CD14-positive monocyte (primary cell): Measurements from ENCODE around the gene FAM43A. TPM values are rescaled to one million over a fixed set of nuclear protein-coding genes. Genes with fewer than 3 reads are reported as not detected.
A peak's percentile ranks its signal among the peaks of the same experiment; 100 is the strongest.

Source experiments
- DNase-seq, 3 donors: peaks; one replicate each; pipeline ENCODE4 v3.0.0-alpha.2; 2011 to 2022
- H2AFZ ChIP-seq: 2 replicates; pipeline ENCODE4 v1.6.0; 2012; ENCODE audit warnings: mild to moderate bottlenecking, low read depth, low read length, inconsistent platforms; ENCODE audit not compliant: insufficient read depth, poor library complexity, severe bottlenecking
- H3K27ac ChIP-seq, 2 donors: 1 replicate in 1 of 2; 2 replicates in 1 of 2; pipeline ENCODE4 v1.5.1; 2012 to 2013; ENCODE audit warnings: low read length in 2 of 2, control low read depth in 1 of 2, inconsistent platforms in 1 of 2, low read depth in 1 of 2, mild to moderate bottlenecking in 1 of 2
- H3K27me3 ChIP-seq, 2 donors: one replicate each; pipeline versions ENCODE4 v1.6.0 to v1.6.1; 2011 to 2013; ENCODE audit warnings: low read length in 2 of 2; ENCODE audit not compliant: control insufficient read depth in 2 of 2, insufficient read depth in 2 of 2
- H3K36me3 ChIP-seq, 2 donors: replicated peaks in 1 of 2; 1 replicate in 1 of 2; 2 replicates in 1 of 2; pipeline versions ENCODE4 v1.5.1 to v1.6.1; 2012 to 2013; ENCODE audit warnings: low read length in 2 of 2, control low read depth in 1 of 2, inconsistent platforms in 1 of 2, mild to moderate bottlenecking in 1 of 2; ENCODE audit not compliant: insufficient read depth in 2 of 2, control insufficient read depth in 1 of 2
- H3K4me1 ChIP-seq, 2 donors: 1 replicate in 1 of 2; 2 replicates in 1 of 2; pipeline versions ENCODE4 v1.5.1 to v1.6.1; 2012 to 2013; ENCODE audit warnings: low read length in 2 of 2, control low read depth in 1 of 2, inconsistent platforms in 1 of 2, mild to moderate bottlenecking in 1 of 2, moderate library complexity in 1 of 2; ENCODE audit not compliant: insufficient read depth in 2 of 2, control insufficient read depth in 1 of 2
- H3K4me2 ChIP-seq: replicated peaks from 2 replicates; pipeline ENCODE3; 2012; ENCODE audit warnings: low read length, moderate library complexity, mild to moderate bottlenecking; ENCODE audit not compliant: poor library complexity, severe bottlenecking; ENCODE audit errors: extremely low read depth
- H3K4me3 ChIP-seq, 3 experiments: fragments of 200-600 bp in 1 of 3; sonication (generic) in 1 of 3; replicated peaks in 1 of 3; 1 replicate in 2 of 3; 2 replicates in 1 of 3; pipeline ENCODE4 v1.5.1; 2011 to 2013; ENCODE audit warnings: low read length in 3 of 3, mild to moderate bottlenecking in 3 of 3, control low read depth in 2 of 3, low read depth in 2 of 3, inconsistent platforms in 1 of 3, moderate library complexity in 1 of 3
- H3K79me2 ChIP-seq: 2 replicates; pipeline ENCODE4 v1.6.0; 2012; ENCODE audit warnings: mild to moderate bottlenecking, control low read depth, inconsistent platforms, low read length, moderate library complexity; ENCODE audit not compliant: insufficient read depth
- H3K9ac ChIP-seq: 2 replicates; pipeline ENCODE4 v1.6.0; 2017; ENCODE audit warnings: low read length, mild to moderate bottlenecking; ENCODE audit not compliant: insufficient read depth, poor library complexity, severe bottlenecking
- H3K9me3 ChIP-seq, 2 donors: replicated peaks in 1 of 2; 1 replicate in 1 of 2; 2 replicates in 1 of 2; pipeline versions ENCODE4 v1.5.1 to v1.6.1; 2012 to 2013; ENCODE audit warnings: low read length in 2 of 2, control low read depth in 1 of 2; ENCODE audit not compliant: control insufficient read depth in 1 of 2, insufficient read depth in 1 of 2
- H4K20me1 ChIP-seq: 2 replicates; pipeline ENCODE4 v1.6.0; 2012; ENCODE audit warnings: mild to moderate bottlenecking, low read length, control low read depth, moderate library complexity; ENCODE audit not compliant: insufficient read depth
- H3K27ac Mint-ChIP-seq, 7 donors: one replicate each; pipeline ENCODE4 v1.8.0; 2020; ENCODE audit warnings: mild to moderate bottlenecking in 7 of 7, mixed read lengths in 7 of 7, moderate library complexity in 6 of 7, inconsistent platforms in 2 of 7
- H3K27me3 Mint-ChIP-seq, 3 donors: one replicate each; pipeline ENCODE4 v1.8.0; 2021 to 2022; ENCODE audit warnings: low read depth in 3 of 3, mild to moderate bottlenecking in 3 of 3, mixed read lengths in 3 of 3, moderate library complexity in 3 of 3, inconsistent platforms in 1 of 3
- H3K36me3 Mint-ChIP-seq, 2 donors: one replicate each; pipeline ENCODE4 v1.8.0; 2020; ENCODE audit warnings: mixed read lengths in 2 of 2, inconsistent platforms in 1 of 2, mild to moderate bottlenecking in 1 of 2
- H3K4me1 Mint-ChIP-seq: one replicate; pipeline ENCODE4 v1.8.0; 2020; ENCODE audit warnings: mild to moderate bottlenecking, mixed read lengths
- H3K4me3 Mint-ChIP-seq, 2 donors: one replicate each; pipeline ENCODE4 v1.8.0; 2020; ENCODE audit warnings: mild to moderate bottlenecking in 2 of 2, mixed read lengths in 2 of 2, moderate library complexity in 1 of 2
- H3K9me3 Mint-ChIP-seq, 7 donors: one replicate each; pipeline ENCODE4 v1.8.0; 2020 to 2022; ENCODE audit warnings: mixed read lengths in 7 of 7, mild to moderate bottlenecking in 6 of 7, moderate library complexity in 6 of 7, inconsistent platforms in 2 of 7
- WGBS: methylation state at CpG from one replicate; pipeline ENCODE4 v1.1.5; 2013; ENCODE audit warnings: missing lambda C conversion rate; ENCODE audit not compliant: insufficient coverage; 5-methylcytosine and 5-hydroxymethylcytosine counted together
- intact Hi-C, 2 donors: fragments of 100-400 bp; cut with micrococcal nuclease; formaldehyde crosslinking; loops; one replicate each; pipeline versions ENCODE4 v1.15.0 to v1.15.1; 2023
- polyA plus RNA-seq, 3 donors: library from polyadenylated mRNA; depleted of rRNA in 1 of 3; unstranded in 2 of 3; stranded (reverse) in 1 of 3; fragments of 300-500 nt in 2 of 3; fragments of >200 nt in 1 of 3; fragmentation: Illumina TruSeq in 2 of 3; gene quantifications; 1 replicate in 2 of 3; 2 replicates in 1 of 3; pipeline ENCODE4 v1.2.3, GENCODE V29; 2012 to 2021
- TF ChIP-seq, protein P1 (sequence below): fragments of 200-600 bp; IDR thresholded peaks from one replicate; pipeline ENCODE4 v1.8.0; 2022; ENCODE audit warnings: antibody characterized with exemption, mild to moderate bottlenecking

The FAM43A gene
- polyA plus RNA-seq, 3 donors = 6.6 to 11.3 (median 9.8) TPM

DNA sequence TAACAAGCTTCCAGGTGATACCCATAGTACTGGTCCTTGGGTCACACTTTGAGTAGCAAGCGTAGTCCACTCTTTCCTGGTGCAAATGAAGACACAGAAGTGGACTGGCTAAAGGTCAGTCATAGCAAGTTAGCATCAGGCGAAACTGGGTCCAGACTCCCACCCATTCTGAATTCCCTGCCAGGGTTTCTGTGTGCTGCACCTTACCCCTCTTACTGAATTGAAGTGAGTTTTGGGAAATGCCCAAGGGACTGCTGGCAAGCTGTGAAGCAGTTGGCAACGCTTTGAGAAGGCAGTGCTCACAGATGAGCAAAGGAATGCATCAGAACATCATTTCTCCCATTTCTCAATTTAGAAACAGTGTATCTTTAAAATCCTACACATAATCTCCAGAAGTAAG lies 11.9 kb upstream of the FAM43A start:
- H3K4me3 Mint-ChIP-seq = no peak overlapping the region
- H3K79me2 ChIP-seq = peaks cover 31% of the 10 kb centered on the region
- TF ChIP-seq, protein P1, sequence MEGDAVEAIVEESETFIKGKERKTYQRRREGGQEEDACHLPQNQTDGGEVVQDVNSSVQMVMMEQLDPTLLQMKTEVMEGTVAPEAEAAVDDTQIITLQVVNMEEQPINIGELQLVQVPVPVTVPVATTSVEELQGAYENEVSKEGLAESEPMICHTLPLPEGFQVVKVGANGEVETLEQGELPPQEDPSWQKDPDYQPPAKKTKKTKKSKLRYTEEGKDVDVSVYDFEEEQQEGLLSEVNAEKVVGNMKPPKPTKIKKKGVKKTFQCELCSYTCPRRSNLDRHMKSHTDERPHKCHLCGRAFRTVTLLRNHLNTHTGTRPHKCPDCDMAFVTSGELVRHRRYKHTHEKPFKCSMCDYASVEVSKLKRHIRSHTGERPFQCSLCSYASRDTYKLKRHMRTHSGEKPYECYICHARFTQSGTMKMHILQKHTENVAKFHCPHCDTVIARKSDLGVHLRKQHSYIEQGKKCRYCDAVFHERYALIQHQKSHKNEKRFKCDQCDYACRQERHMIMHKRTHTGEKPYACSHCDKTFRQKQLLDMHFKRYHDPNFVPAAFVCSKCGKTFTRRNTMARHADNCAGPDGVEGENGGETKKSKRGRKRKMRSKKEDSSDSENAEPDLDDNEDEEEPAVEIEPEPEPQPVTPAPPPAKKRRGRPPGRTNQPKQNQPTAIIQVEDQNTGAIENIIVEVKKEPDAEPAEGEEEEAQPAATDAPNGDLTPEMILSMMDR = no peak
- peaks cover 3 to 13% of the 10 kb centered on the region in 2 donors for H3K36me3 ChIP-seq
- intact Hi-C loops = loop anchor here (2.0 to 10.0 kb wide), 3 partner anchors 587 to 851 kb away; no protein-coding TSS in a partner anchor
- no peaks in the 10 kb centered on the region for H3K27me3 ChIP-seq
- no peak overlapping the region for H2AFZ ChIP-seq
- peaks cover 14 to 21% of the 10 kb centered on the region in 2 donors for H3K4me1 ChIP-seq
- no peak overlapping the region for H3K9ac ChIP-seq
- peaks cover 17% of the 10 kb centered on the region for H3K4me1 Mint-ChIP-seq
- DNase-seq = no peak
- H3K4me3 ChIP-seq = no peak overlapping the region
- WGBS = 90% methylated on average over 2 of the region's 3 CpGs
- peaks cover 22% of the 10 kb centered on the region for H4K20me1 ChIP-seq
- peaks cover 4 to 6% (median 5%) of the 10 kb centered on the region in 3 donors for H3K27me3 Mint-ChIP-seq
- peaks cover 0 to 2% (median 0%) of the 10 kb centered on the region in 7 donors for H3K9me3 Mint-ChIP-seq
- peak overlapping the region in 1 of 7 donors; percentile 1 for H3K27ac Mint-ChIP-seq
- no peaks in the 10 kb centered on the region for H3K9me3 ChIP-seq
- H3K36me3 Mint-ChIP-seq = peaks cover 10% of the 10 kb centered on the region in 2 donors
- no peak overlapping the region for H3K27ac ChIP-seq
- no peak overlapping the region for H3K4me2 ChIP-seq

DNA sequence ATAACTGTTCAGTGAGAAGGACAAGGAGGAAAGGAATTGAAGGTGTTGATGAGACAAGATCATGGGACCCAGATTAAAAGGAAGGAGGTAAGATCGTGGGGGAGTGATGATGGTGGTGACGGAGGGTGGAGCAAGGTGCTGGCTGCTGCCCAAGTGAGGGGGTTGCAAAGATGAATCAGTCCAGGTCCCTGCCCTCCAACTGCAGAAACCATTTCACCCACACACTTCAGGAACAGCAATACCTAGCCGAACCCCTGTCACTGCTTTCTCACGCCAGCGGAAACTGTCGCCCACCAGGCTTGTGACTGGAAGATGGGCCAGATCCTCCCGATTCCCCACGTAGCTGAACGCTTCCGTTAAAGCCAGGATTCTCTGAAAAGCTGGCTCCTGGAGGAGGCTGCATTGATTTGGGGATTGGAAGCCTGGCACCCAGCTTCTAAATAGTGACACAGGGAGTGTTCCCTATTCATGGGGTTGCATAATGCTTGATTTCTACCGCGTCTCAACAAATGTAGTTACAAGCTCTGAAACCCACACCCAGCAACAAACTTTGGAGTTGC lies 10.5 kb upstream of the FAM43A start:
- no peak overlapping the region for H2AFZ ChIP-seq
- no peak overlapping the region for H3K27ac Mint-ChIP-seq

More for the DNA sequence above, 10.5 kb upstream of the FAM43A start:
- no peak for DNase-seq
- H3K27me3 Mint-ChIP-seq = peaks cover 4 to 6% (median 5%) of the 10 kb centered on the region in 3 donors
- no peaks in the 10 kb centered on the region for H3K27me3 ChIP-seq
- 0% methylated on average over 1 of the region's 12 CpGs for WGBS
- no peaks in the 10 kb centered on the region for H3K36me3 Mint-ChIP-seq
- no peak overlapping the region for H3K9ac ChIP-seq
- no peaks in the 10 kb centered on the region for H3K9me3 ChIP-seq
- H3K27ac ChIP-seq = no peak overlapping the region
- intact Hi-C loops = loop anchor here in 1 of 2 donors (10.0 kb wide), 1 partner anchor 850 kb away; no protein-coding TSS in a partner anchor
- H3K4me1 Mint-ChIP-seq = peaks cover 17% of the 10 kb centered on the region
- H3K9me3 Mint-ChIP-seq = peaks cover 0 to 2% (median 0%) of the 10 kb centered on the region in 7 donors
- no peaks in the 10 kb centered on the region for H3K36me3 ChIP-seq
- TF ChIP-seq, protein P1 = no peak
- peaks cover 14 to 21% of the 10 kb centered on the region in 2 donors for H3K4me1 ChIP-seq
- no peak overlapping the region for H3K4me2 ChIP-seq
- H3K79me2 ChIP-seq = peaks cover 18% of the 10 kb centered on the region
- H4K20me1 ChIP-seq = peaks cover 14% of the 10 kb centered on the region
- no peak overlapping the region for H3K4me3 ChIP-seq
- H3K4me3 Mint-ChIP-seq = no peak overlapping the region
